Measurements from ENCODE around the gene WDFY3.

Gene WDFY3

GRCh38 chr4:84862064-84862463, 104.4 kb downstream of the WDFY3 start:
- no peak overlapping the region for H3K4me3 ChIP-seq (ENCODE audit: low read depth, low read length, poor library complexity, severe bottlenecking)
- no peaks in the 10 kb centered on the region for H3K27me3 ChIP-seq (ENCODE audit: insufficient read depth, low read length)
- no peaks in the 10 kb centered on the region for H4K20me1 ChIP-seq (ENCODE audit: insufficient read depth, low read length)
- no peak overlapping the region for H3K9ac ChIP-seq (ENCODE audit: low read length)
- H3K4me2 ChIP-seq (ENCODE audit: low read length): no peak overlapping the region
- no peaks in the 10 kb centered on the region for H3K9me2 ChIP-seq (ENCODE audit: low read depth, low read length)
- H3K4me1 ChIP-seq (ENCODE audit: insufficient read depth, low read length, severe bottlenecking): no peaks in the 10 kb centered on the region
- TF ChIP-seq CTCF (IDR thresholded peaks at IDR 0.05; ENCODE audit: low read length) (no peak), EZH2 (IDR thresholded peaks at IDR 0.05; ENCODE audit: borderline replicate concordance, low read length) (no peak)
- no peak overlapping the region for H2AFZ ChIP-seq (ENCODE audit: low read length)
- H3K36me3 ChIP-seq (ENCODE audit: insufficient read depth, low read length): no peaks in the 10 kb centered on the region
- no peaks in the 10 kb centered on the region for H3F3A ChIP-seq (ENCODE audit: insufficient read depth, low read length)
- no peaks in the 10 kb centered on the region for H3K9me3 ChIP-seq (ENCODE audit: low read length)
- H3K27ac ChIP-seq (ENCODE audit: low read depth, low read length, poor library complexity, severe bottlenecking): no peak overlapping the region
- H3K79me2 ChIP-seq (ENCODE audit: insufficient read depth, low read length): no peaks in the 10 kb centered on the region

- no peaks in the 10 kb centered on the region for H3K79me2 ChIP-seq (ENCODE audit: insufficient read depth, low read length)
- H3K9me2 ChIP-seq (ENCODE audit: low read depth, low read length): no peaks in the 10 kb centered on the region
- TF ChIP-seq CTCF (IDR thresholded peaks at IDR 0.05; ENCODE audit: low read length): no peak
- no peak for TF ChIP-seq EZH2 (IDR thresholded peaks at IDR 0.05; ENCODE audit: borderline replicate concordance, low read length)
- H3K4me3 ChIP-seq (ENCODE audit: low read depth, low read length, poor library complexity, severe bottlenecking): no peak overlapping the region
- H2AFZ ChIP-seq (ENCODE audit: low read length): no peak overlapping the region
- H3K4me2 ChIP-seq (ENCODE audit: low read length): no peak overlapping the region
- H4K20me1 ChIP-seq (ENCODE audit: insufficient read depth, low read length): no peaks in the 10 kb centered on the region
- no peaks in the 10 kb centered on the region for H3K9me3 ChIP-seq (ENCODE audit: low read length)
- H3K9ac ChIP-seq (ENCODE audit: low read length): no peak overlapping the region
- H3K27ac ChIP-seq (ENCODE audit: low read depth, low read length, poor library complexity, severe bottlenecking): no peak overlapping the region
- no peaks in the 10 kb centered on the region for H3K36me3 ChIP-seq (ENCODE audit: insufficient read depth, low read length)
- H3K4me1 ChIP-seq (ENCODE audit: insufficient read depth, low read length, severe bottlenecking): no peaks in the 10 kb centered on the region
- no peaks in the 10 kb centered on the region for H3F3A ChIP-seq (ENCODE audit: insufficient read depth, low read length)
- H3K27me3 ChIP-seq (ENCODE audit: insufficient read depth, low read length): no peaks in the 10 kb centered on the region
Observed at GRCh38 chr4:84857296-84857695, 109.2 kb downstream of the WDFY3 start.

- Histone ChIP-seq H3K4me1 (ENCODE audit: insufficient read depth, low read length, severe bottlenecking) (no peaks in the 10 kb centered on the region), H3F3A (ENCODE audit: insufficient read depth, low read length) (no peaks in the 10 kb centered on the region), H3K4me3 (ENCODE audit: low read depth, low read length, poor library complexity, severe bottlenecking) (no peak overlapping the region), H3K36me3 (ENCODE audit: insufficient read depth, low read length) (no peaks in the 10 kb centered on the region), H3K27ac (ENCODE audit: low read depth, low read length, poor library complexity, severe bottlenecking) (no peak overlapping the region), H3K9ac (ENCODE audit: low read length) (no peak overlapping the region), H3K9me3 (ENCODE audit: low read length) (no peaks in the 10 kb centered on the region), H3K4me2 (ENCODE audit: low read length) (no peak overlapping the region), H2AFZ (ENCODE audit: low read length) (no peak overlapping the region), H3K27me3 (ENCODE audit: insufficient read depth, low read length) (no peaks in the 10 kb centered on the region), H3K9me2 (ENCODE audit: low read depth, low read length) (no peaks in the 10 kb centered on the region), H3K79me2 (ENCODE audit: insufficient read depth, low read length) (no peaks in the 10 kb centered on the region), H4K20me1 (ENCODE audit: insufficient read depth, low read length) (no peaks in the 10 kb centered on the region)
- no peak for TF ChIP-seq CTCF (IDR thresholded peaks at IDR 0.05; ENCODE audit: low read length)
- no peak for TF ChIP-seq EZH2 (IDR thresholded peaks at IDR 0.05; ENCODE audit: borderline replicate concordance, low read length)
Observed at GRCh38 chr4:84856468-84857049, 109.9 kb downstream of the WDFY3 start.
